Measurements from ENCODE around the gene MACROD2.

Gene MACROD2

GRCh38 chr20:14336686-14337085 is 341.4 kb downstream of the MACROD2 start:
- POLR2A ChIA-PET: interaction anchor here (0.7 to 1.3 kb wide), 6 partner anchors 28 to 995 kb away, joined by 3 to 8 read pairs (median 3); no protein-coding TSS in a partner anchor
- TF ChIP-seq ZNF10 (tag by site-specific recombination; IDR thresholded peaks at IDR 0.05) (no peak), ZNF785 (tag by site-specific recombination; IDR thresholded peaks at IDR 0.05) (no peak), ZNF394 (tag by site-specific recombination; IDR thresholded peaks at IDR 0.05; ENCODE audit: borderline replicate concordance) (peak; percentile 78)
- Histone ChIP-seq H3K4me1 (ENCODE audit: control insufficient read depth, insufficient read depth, low read length) (peaks cover 6% of the 10 kb centered on the region), H3K4me3 (ENCODE audit: low read depth, low read length) (peak overlapping the region; percentile 69), H3K27ac (ENCODE audit: extremely low read depth, low read depth, low read length) (peak overlapping the region; percentile 64), H3K36me3 (ENCODE audit: control insufficient read depth in 2 of 2, insufficient read depth in 1 of 2, low read length in 2 of 2) (no peaks in the 10 kb centered on the region), H3K9me3 (ENCODE audit: control insufficient read depth, insufficient read depth, low read depth, low read length) (no peaks in the 10 kb centered on the region)
- CTCF ChIA-PET: interaction anchor here (0.6 to 1.5 kb wide), 15 partner anchors 8 to 611 kb away, joined by 3 to 6 read pairs (median 4); no protein-coding TSS in a partner anchor

GRCh38 chr20:14337400-14338171 is 342.3 kb downstream of the MACROD2 start, which contains the start of gene FLRT3:
FLRT3 (minus strand) TSS chr20:14337612; CDS start chr20:14327506, 10,106 bp downstream.
- Histone ChIP-seq H3K4me3 (ENCODE audit: low read depth, low read length) (peak within 1 kb of the TSS; percentile 69), H3K36me3 (ENCODE audit: control insufficient read depth in 2 of 2, insufficient read depth in 1 of 2, low read length in 2 of 2) (no peaks in the 10 kb centered on the region), H3K9me3 (ENCODE audit: control insufficient read depth, insufficient read depth, low read depth, low read length) (no peaks in the 10 kb centered on the region), H3K27ac (ENCODE audit: extremely low read depth, low read depth, low read length) (peak within 1 kb of the TSS; percentile 64), H3K4me1 (ENCODE audit: control insufficient read depth, insufficient read depth, low read length) (peaks cover 6% of the 10 kb centered on the region)
- ChIA-PET CTCF (interaction anchor here (0.6 to 1.6 kb wide), 27 partner anchors 9 to 640 kb away, joined by 3 to 6 read pairs (median 3); no protein-coding TSS in a partner anchor), POLR2A (interaction anchor here (0.6 to 1.3 kb wide), 13 partner anchors 27 to 994 kb away, joined by 3 to 8 read pairs (median 3); no protein-coding TSS in a partner anchor)
- TF ChIP-seq ZNF791 (tag by site-specific recombination; IDR thresholded peaks at IDR 0.05): no peak
- TF ChIP-seq SETDB1 (IDR thresholded peaks at IDR 0.05; ENCODE audit: insufficient read length, low read length): no peak
- TF ChIP-seq ZNF175 (tag by site-specific recombination; IDR thresholded peaks at IDR 0.05): no peak
- no peak for TF ChIP-seq OVOL3 (tag by site-specific recombination; IDR thresholded peaks at IDR 0.05)
- TF ChIP-seq GLIS1 (tag by site-specific recombination; IDR thresholded peaks at IDR 0.05): peak; percentile 29; the same call in 1 of the 2 replicates
- TF ChIP-seq ZNF585B (tag by site-specific recombination; IDR thresholded peaks at IDR 0.05): no peak
- peak; percentile 89; the same call in 1 of the 2 replicates for TF ChIP-seq ZNF266 (tag by site-specific recombination; IDR thresholded peaks at IDR 0.05; ENCODE audit: low read depth)
- TF ChIP-seq HIC1 (tag by site-specific recombination; IDR thresholded peaks at IDR 0.05): peak; percentile 18; the same call in 1 of the 2 replicates
- TF ChIP-seq ZXDB (tag by site-specific recombination; IDR thresholded peaks at IDR 0.05): peak; percentile 28; the same call in 1 of the 2 replicates
- peak; percentile 62 for TF ChIP-seq PRDM10 (tag by site-specific recombination; IDR thresholded peaks at IDR 0.05)
- TF ChIP-seq TSHZ1 (tag by site-specific recombination; IDR thresholded peaks at IDR 0.05; ENCODE audit: borderline replicate concordance): no peak
- TF ChIP-seq SP2 (tag by site-specific recombination; IDR thresholded peaks at IDR 0.05): peak; percentile 61
- peak; percentile 84 for TF ChIP-seq ZNF341 (tag by site-specific recombination; IDR thresholded peaks at IDR 0.05; ENCODE audit: low read depth)
- TF ChIP-seq ZBTB17 (tag by site-specific recombination; IDR thresholded peaks at IDR 0.05): peak; percentile 69
- TF ChIP-seq ZFP37 (tag by site-specific recombination; IDR thresholded peaks at IDR 0.05): no peak
- 0 out of 2 replicates have a peak, but pooled peaks have one; percentile 21 for TF ChIP-seq KLF8 (tag by site-specific recombination; IDR thresholded peaks at IDR 0.05)
- TF ChIP-seq TRIM28 (IDR thresholded peaks at IDR 0.05; ENCODE audit: borderline replicate concordance, low read length): peak; percentile 75; the same call in 1 of the 2 replicates
- no peak for TF ChIP-seq ZNF335 (tag by site-specific recombination; conservative IDR thresholded peaks at IDR 0.05)
- TF ChIP-seq ZNF10 (tag by site-specific recombination; IDR thresholded peaks at IDR 0.05): no peak
- TF ChIP-seq ZNF366 (tag by site-specific recombination; conservative IDR thresholded peaks at IDR 0.05): peak; percentile 44; the same call in 1 of the 2 replicates
- no peak for TF ChIP-seq ZNF184 (tag by site-specific recombination; IDR thresholded peaks at IDR 0.05)
- 0 out of 2 replicates have a peak, but pooled peaks have one; percentile 39 for TF ChIP-seq ZNF561 (tag by site-specific recombination; IDR thresholded peaks at IDR 0.05; ENCODE audit: borderline replicate concordance)
- TF ChIP-seq ZNF629 (tag by site-specific recombination; IDR thresholded peaks at IDR 0.05): peak; percentile 93
